Panc1 (cell line): ENCODE data around the gene GDF2.

Source experiments
- CTCF ChIP-seq: fragments of 450-650 bp; IDR thresholded peaks from 2 replicates; pipeline ENCODE4 v1.5.1; 2017; ENCODE audit warnings: mild to moderate bottlenecking
- REST ChIP-seq, 2 experiments: IDR thresholded peaks; 2 replicates each; pipeline ENCODE4 v1.6.1; 2011 to 2012; ENCODE audit warnings: low read depth in 2 of 2, control low read depth in 1 of 2, low read length in 1 of 2, mild to moderate bottlenecking in 1 of 2, moderate library complexity in 1 of 2; ENCODE audit not compliant: insufficient read depth in 1 of 2

GRCh38 chr10:47347303-47347675 lies 25.0 kb downstream of the GDF2 start:
- TF ChIP-seq CTCF (no peak), REST (IDR thresholded peaks at IDR 0.05; ENCODE audit: insufficient read depth in 1 of 2, low read depth in 2 of 2, low read length in 1 of 2) (no peak)
